IMR-90 (cell line): ENCODE data around the gene MAPK13.

Source experiments
- CTCF ChIP-seq: conservative IDR thresholded peaks from 2 replicates; pipeline ENCODE4 v1.5.1; 2012; ENCODE audit warnings: mild to moderate bottlenecking, low read depth, low read length, improper control_type of control experiment
- MAFK ChIP-seq: IDR thresholded peaks from 2 replicates; pipeline ENCODE4 v1.6.1; 2012; ENCODE audit warnings: low read depth, low read length, improper control_type of control experiment
- MAZ ChIP-seq: IDR thresholded peaks from 2 replicates; pipeline ENCODE4 v1.6.1; 2012; ENCODE audit warnings: low read depth, mild to moderate bottlenecking, low read length, improper control_type of control experiment, moderate library complexity, borderline replicate concordance
- MXI1 ChIP-seq: IDR thresholded peaks from 2 replicates; pipeline ENCODE4 v1.6.1; 2012; ENCODE audit warnings: low read depth, mild to moderate bottlenecking, low read length, moderate library complexity, borderline replicate concordance
- NFE2L2 ChIP-seq: fragments of 150-350 bp; IDR thresholded peaks from 2 replicates; pipeline ENCODE4 v1.6.1; 2016; ENCODE audit warnings: low read depth, mild to moderate bottlenecking, low read length
- POLR2A ChIP-seq: IDR thresholded peaks from 2 replicates; pipeline ENCODE4 v1.6.1; 2012; ENCODE audit warnings: mild to moderate bottlenecking, low read depth, low read length
- RAD21 ChIP-seq: IDR thresholded peaks from 2 replicates; pipeline ENCODE4 v1.6.1; 2012; ENCODE audit warnings: low read length, improper control_type of control experiment
- RCOR1 ChIP-seq: IDR thresholded peaks from 2 replicates; pipeline ENCODE4 v1.6.1; 2012; ENCODE audit warnings: mild to moderate bottlenecking, low read length, improper control_type of control experiment; ENCODE audit not compliant: insufficient replicate concordance

- TF ChIP-seq CTCF (no peak), MAFK (no peak), POLR2A (no peak), NFE2L2 (no peak), RCOR1 (no peak), MAZ (no peak), MXI1 (no peak), RAD21 (no peak)
These were observed 55.9 kb downstream of the MAPK13 start for GRCh38 chr6:36186199-36186598.
